Glomerular visceral epithelial cell (primary cell): ENCODE results near the gene ITGA1.

Source experiments
- DNase-seq: peaks from one replicate; pipeline ENCODE4 v3.0.0-alpha.2; 2016; ENCODE audit errors: extremely low spot score

Gene ITGA1

GRCh38 chr5:52895572-52896413 is 108.1 kb downstream of the ITGA1 start:
- no peak for DNase-seq

GRCh38 chr5:52896534-52897237 is 109.0 kb downstream of the ITGA1 start:
- DNase-seq = no peak

GRCh38 chr5:52897238-52897614 is 109.5 kb downstream of the ITGA1 start:
- no peak for DNase-seq

- DNase-seq = no peak
Measured at GRCh38 chr5:52898961-52899680, 111.4 kb downstream of the ITGA1 start.

GRCh38 chr5:52903142-52903541 is 115.4 kb downstream of the ITGA1 start:
- no peak for DNase-seq

- no peak for DNase-seq
Measured at GRCh38 chr5:52906343-52906742, 118.6 kb downstream of the ITGA1 start.

- DNase-seq = no peak
Measured at GRCh38 chr5:52906845-52907244, 119.1 kb downstream of the ITGA1 start.

GRCh38 chr5:52909192-52909591 is 121.5 kb downstream of the ITGA1 start:
- no peak for DNase-seq

GRCh38 chr5:52910071-52910470 is 122.4 kb downstream of the ITGA1 start:
- DNase-seq = no peak

GRCh38 chr5:52915176-52915875 is 127.6 kb downstream of the ITGA1 start:
- DNase-seq = peak; percentile 85

- DNase-seq = no peak
Measured at GRCh38 chr5:52920929-52921328, 133.2 kb downstream of the ITGA1 start.

GRCh38 chr5:52922384-52922783 is 134.7 kb downstream of the ITGA1 start:
- DNase-seq = peak; percentile 92

- no peak for DNase-seq
Measured at GRCh38 chr5:52924456-52924855, 136.7 kb downstream of the ITGA1 start.

- DNase-seq = no peak
Measured at GRCh38 chr5:52925001-52925400, 137.3 kb downstream of the ITGA1 start.

- no peak for DNase-seq
Measured at GRCh38 chr5:52928689-52929088, 141.0 kb downstream of the ITGA1 start.

- no peak for DNase-seq
Measured at GRCh38 chr5:52938226-52938625, 150.5 kb downstream of the ITGA1 start.

- no peak for DNase-seq
Measured at GRCh38 chr5:52943285-52943684, 155.6 kb downstream of the ITGA1 start.

- no peak for DNase-seq
Measured at GRCh38 chr5:52943808-52944207, 156.1 kb downstream of the ITGA1 start.

- DNase-seq = no peak
Measured at GRCh38 chr5:52945040-52945439, 157.3 kb downstream of the ITGA1 start.

- no peak for DNase-seq
Measured at GRCh38 chr5:52947208-52947607, 159.5 kb downstream of the ITGA1 start.

GRCh38 chr5:52947851-52948250 is 160.1 kb downstream of the ITGA1 start:
- DNase-seq = no peak
